Thyroid gland (tissue), 4 donors: ENCODE results near the gene SLCO2A1.

Source experiments
- CTCF ChIP-seq, 6 experiments: fragments of 200-600 bp in 3 of 6; fragments of 450-650 bp in 3 of 6; sonication (generic) in 3 of 6; IDR thresholded peaks; one replicate each; pipeline ENCODE4 v1.5.1; 2016 to 2019; ENCODE audit warnings: antibody characterized with exemption in 6 of 6, mild to moderate bottlenecking in 2 of 6, inconsistent platforms in 1 of 6, moderate library complexity in 1 of 6
- POLR2A ChIP-seq, 2 donors: fragments of 450-650 bp; IDR thresholded peaks; one replicate each; pipeline ENCODE4 v1.6.1; 2017; ENCODE audit warnings: antibody characterized with exemption in 2 of 2, mild to moderate bottlenecking in 2 of 2, moderate library complexity in 1 of 2

DNA sequence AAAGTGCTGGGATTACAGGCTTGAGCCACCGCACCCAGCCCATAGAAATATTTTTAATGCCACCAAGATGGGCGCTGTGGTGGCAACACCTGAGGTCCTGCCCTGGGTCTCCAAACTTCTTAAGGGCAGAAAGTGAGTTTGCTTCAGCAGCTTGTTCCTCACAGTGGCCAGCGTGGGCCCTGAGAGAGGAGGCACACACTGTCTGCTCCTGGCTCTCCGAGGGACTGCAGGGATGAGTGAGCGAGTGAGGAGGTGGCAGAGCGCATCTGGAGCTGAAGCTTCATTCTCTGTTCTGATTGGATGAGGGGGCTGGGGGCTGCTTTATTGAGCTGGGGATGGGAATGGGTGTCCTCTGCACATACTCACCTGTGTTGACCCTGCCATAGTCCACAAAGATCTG lies 76.4 kb downstream of the SLCO2A1 start:
- no peak for TF ChIP-seq CTCF (IDR thresholded peaks at IDR 0.05)
- no peak for TF ChIP-seq POLR2A (IDR thresholded peaks at IDR 0.05)
